Right atrium auricular region (tissue), 2 donors: ENCODE results near the gene THSD4. TPM values are rescaled to one million over a fixed set of nuclear protein-coding genes. Genes with fewer than 3 reads are reported as not detected.

ENCODE experiments used
- DNase-seq: peaks from one replicate; pipeline ENCODE4 v3.0.0-alpha.2; 2019; ENCODE audit warnings: low spot score
- H3K27ac ChIP-seq, 2 donors: fragments of 200-600 bp; sonication (generic); 1 replicate in 1 of 2; 2 replicates in 1 of 2; pipeline ENCODE4 v1.5.1; 2016 to 2019
- H3K27me3 ChIP-seq, 2 donors: fragments of 200-600 bp; sonication (generic); one replicate each; pipeline versions ENCODE4 v1.5.1 to v1.6.0; 2017 to 2019
- H3K36me3 ChIP-seq: fragments of 200-600 bp; sonication (generic); one replicate; pipeline ENCODE4 v1.5.1; 2016
- H3K4me1 ChIP-seq, 2 donors: fragments of 200-600 bp; sonication (generic); one replicate each; pipeline versions ENCODE4 v1.5.1 to v1.6.0; 2017 to 2019
- H3K4me3 ChIP-seq, 2 donors: fragments of 200-600 bp; sonication (generic); 1 replicate in 1 of 2; 2 replicates in 1 of 2; pipeline ENCODE4 v1.5.1; 2017 to 2019; ENCODE audit warnings: mild to moderate bottlenecking in 1 of 2, moderate library complexity in 1 of 2
- H3K9me3 ChIP-seq, 2 donors: fragments of 200-600 bp; sonication (generic); one replicate each; pipeline ENCODE4 v1.5.1; 2019
- CTCF ChIP-seq, 2 donors: fragments of 200-600 bp; sonication (generic); IDR thresholded peaks; one replicate each; pipeline ENCODE4 v1.5.1; 2019; ENCODE audit warnings: antibody characterized with exemption in 2 of 2
- total RNA-seq, 2 donors: library from RNA; depleted of rRNA; stranded (reverse); fragments of >200 nt; gene quantifications; one replicate each; pipeline ENCODE4 v1.1.0, GENCODE V29; 2016

Gene THSD4
- total RNA-seq, 2 donors from 2014 or later, result 41.2 to 85.3 TPM

GRCh38 chr15:71807125-71807629, 691.9 kb downstream of the THSD4 start:
- Histone ChIP-seq H3K36me3 (no peaks in the 10 kb centered on the region), H3K4me1 (peaks cover 0 to 19% of the 10 kb centered on the region in 2 donors), H3K4me3 (no peak overlapping the region), H3K27me3 (no peaks in the 10 kb centered on the region), H3K9me3 (no peaks in the 10 kb centered on the region), H3K27ac (no peak overlapping the region)
- no peak for TF ChIP-seq CTCF (IDR thresholded peaks at IDR 0.05)
- DNase-seq, result no peak

GRCh38 chr15:71807691-71808091, 692.4 kb downstream of the THSD4 start:
- no peak overlapping the region for H3K27ac ChIP-seq
- H3K4me1 ChIP-seq, result peaks cover 0 to 19% of the 10 kb centered on the region in 2 donors
- TF ChIP-seq CTCF (IDR thresholded peaks at IDR 0.05), result no peak

GRCh38 chr15:71808311-71809020, 693.2 kb downstream of the THSD4 start:
- H3K36me3 ChIP-seq, result no peaks in the 10 kb centered on the region
- H3K4me3 ChIP-seq, result no peak overlapping the region
- no peaks in the 10 kb centered on the region for H3K27me3 ChIP-seq
- H3K4me1 ChIP-seq, result peaks cover 0 to 19% of the 10 kb centered on the region in 2 donors
- no peak for DNase-seq
- no peak for TF ChIP-seq CTCF (IDR thresholded peaks at IDR 0.05)
- H3K27ac ChIP-seq, result no peak overlapping the region
- no peaks in the 10 kb centered on the region for H3K9me3 ChIP-seq

More at GRCh38 chr15:71807691-71808091, 692.4 kb downstream of the THSD4 start:
- H3K27me3 ChIP-seq, result no peaks in the 10 kb centered on the region
- H3K4me3 ChIP-seq, result no peak overlapping the region
- no peak for DNase-seq
- H3K36me3 ChIP-seq, result no peaks in the 10 kb centered on the region
- H3K9me3 ChIP-seq, result no peaks in the 10 kb centered on the region

- Histone ChIP-seq H3K27me3 (no peaks in the 10 kb centered on the region), H3K4me1 (peaks cover 0 to 19% of the 10 kb centered on the region in 2 donors), H3K27ac (no peak overlapping the region), H3K4me3 (no peak overlapping the region), H3K9me3 (no peaks in the 10 kb centered on the region), H3K36me3 (no peaks in the 10 kb centered on the region)
- no peak for DNase-seq
- TF ChIP-seq CTCF (IDR thresholded peaks at IDR 0.05), result no peak
Observed at GRCh38 chr15:71809346-71809745, 694.1 kb downstream of the THSD4 start.

GRCh38 chr15:71810256-71811035, 695.2 kb downstream of the THSD4 start, which contains the start of gene NR2E3:
Gene NR2E3 (plus strand): TSS chr15:71810554. CDS start chr15:71810744, 190 bp downstream.
- no peak for TF ChIP-seq CTCF (IDR thresholded peaks at IDR 0.05)
- H3K27ac ChIP-seq, result no peak within 1 kb of the TSS
- no peaks in the 10 kb centered on the region for H3K27me3 ChIP-seq

More at GRCh38 chr15:71810256-71811035, 695.2 kb downstream of the THSD4 start, which contains the start of gene NR2E3:
- Histone ChIP-seq H3K4me1 (peaks cover 0 to 19% of the 10 kb centered on the region in 2 donors), H3K4me3 (no peak within 1 kb of the TSS), H3K9me3 (no peaks in the 10 kb centered on the region), H3K36me3 (no peaks in the 10 kb centered on the region)
- no peak for DNase-seq
